NCI-H748 treated with DMSO at 0.1 percent for 48 hours (cell line): ENCODE results near the gene POLR2B.
"Not testable (repeated sequence)": the region's sequence is repeated elsewhere in the genome, so short reads cannot be mapped to it uniquely, and the experiment has no call there.

ENCODE experiments used
- DNase-seq: peaks from one replicate; lab custom pipeline; 2025; lab: John Stamatoyannopoulos, UW

The POLR2B gene

DNA sequence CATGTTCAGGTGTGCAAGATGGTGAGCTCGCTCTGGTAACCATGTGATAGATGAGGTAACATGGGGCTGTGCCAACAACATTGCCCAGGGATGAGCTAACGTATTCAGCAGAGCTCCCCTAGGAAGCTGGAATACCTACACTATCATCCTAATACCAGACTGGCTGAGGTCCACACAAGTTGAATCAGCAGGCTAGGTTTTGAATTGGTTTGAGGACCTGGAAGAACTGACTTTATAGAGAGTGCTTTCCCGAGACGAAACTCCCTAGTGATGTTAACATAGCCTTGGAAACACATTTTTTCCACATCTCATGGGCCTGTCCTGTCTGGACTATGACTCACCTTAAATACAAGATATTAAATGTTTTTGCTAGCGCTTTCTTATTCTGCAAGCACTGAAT lies 74.8 kb downstream of the POLR2B start:
- DNase-seq = no peak

DNA sequence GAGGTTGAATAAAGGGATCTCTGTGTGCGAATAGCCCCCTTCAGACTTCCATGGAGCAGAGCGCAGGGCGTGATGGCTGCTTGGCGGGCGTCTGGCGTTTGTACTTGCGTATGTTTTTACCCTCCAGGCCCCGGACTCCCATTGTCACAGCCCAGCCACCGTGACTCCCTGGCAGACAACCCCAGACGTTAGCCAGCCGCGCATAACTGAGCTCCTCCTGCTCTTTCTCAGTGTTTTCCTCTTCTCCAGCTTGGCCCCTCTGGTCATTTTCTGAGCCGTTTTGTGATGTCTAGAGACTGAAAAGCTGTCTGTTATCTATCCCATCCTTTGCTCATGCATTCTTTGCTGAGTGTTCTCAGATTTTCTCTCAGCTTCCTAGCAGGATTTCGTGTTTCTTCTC lies 77.2 kb downstream of the POLR2B start:
- no peak for DNase-seq

DNA sequence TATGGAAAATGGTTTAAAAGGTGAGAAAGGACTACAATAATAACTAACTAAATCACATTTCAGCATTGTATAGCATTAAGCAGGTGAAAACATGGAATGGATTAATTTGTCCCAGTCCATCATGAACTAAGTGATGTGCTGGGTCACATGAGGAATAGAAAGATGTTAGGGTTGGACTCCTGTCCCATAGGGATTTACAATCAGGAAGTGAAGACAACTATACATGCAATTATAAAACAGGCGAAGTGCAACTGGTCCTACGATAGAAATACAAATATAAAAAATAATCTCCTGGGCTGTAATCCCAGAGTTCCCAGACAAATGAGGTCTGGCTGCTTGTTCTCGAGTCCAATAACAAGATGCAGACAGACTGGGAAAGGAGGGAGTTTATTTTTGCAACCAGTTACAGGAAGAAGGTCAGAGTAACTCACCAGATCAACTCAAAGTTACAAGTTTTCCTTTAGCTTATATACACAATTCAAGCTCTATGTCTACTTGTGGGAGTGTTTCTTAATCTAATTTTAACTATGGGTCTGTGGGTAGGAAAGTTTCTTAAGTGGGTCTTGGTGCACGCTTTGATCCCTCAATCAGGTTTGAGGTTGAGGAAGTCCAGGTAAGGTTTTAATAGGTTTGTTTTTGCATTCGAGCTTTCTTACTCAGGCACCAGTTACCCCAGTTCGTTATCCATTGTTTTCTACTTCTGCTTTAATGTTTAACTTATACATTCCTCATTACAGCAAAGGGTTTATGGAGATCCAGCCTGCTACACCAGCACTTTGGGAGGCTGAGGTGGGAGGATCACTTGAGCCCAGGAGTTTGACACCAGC lies 81.4 kb downstream of the POLR2B start:
- no peak for DNase-seq

DNA sequence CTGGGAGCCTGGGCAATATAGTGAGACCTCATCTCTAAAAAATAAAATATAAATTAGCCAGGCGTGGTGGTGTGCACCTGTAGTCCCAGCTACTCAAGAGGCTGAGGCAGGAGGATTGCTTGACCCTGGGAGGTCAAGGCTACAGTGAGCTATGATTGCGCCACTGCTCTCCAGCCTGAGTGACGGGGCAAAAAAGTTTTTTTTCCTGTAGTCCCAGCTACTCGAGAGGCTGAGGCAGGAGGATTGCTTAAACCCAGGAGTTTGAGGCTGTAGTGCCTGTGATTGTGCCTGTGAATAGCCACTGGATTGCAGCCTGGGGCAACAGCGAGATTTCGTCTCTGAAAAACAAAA lies 82.0 kb downstream of the POLR2B start:
- not testable (repeated sequence) for DNase-seq

DNA sequence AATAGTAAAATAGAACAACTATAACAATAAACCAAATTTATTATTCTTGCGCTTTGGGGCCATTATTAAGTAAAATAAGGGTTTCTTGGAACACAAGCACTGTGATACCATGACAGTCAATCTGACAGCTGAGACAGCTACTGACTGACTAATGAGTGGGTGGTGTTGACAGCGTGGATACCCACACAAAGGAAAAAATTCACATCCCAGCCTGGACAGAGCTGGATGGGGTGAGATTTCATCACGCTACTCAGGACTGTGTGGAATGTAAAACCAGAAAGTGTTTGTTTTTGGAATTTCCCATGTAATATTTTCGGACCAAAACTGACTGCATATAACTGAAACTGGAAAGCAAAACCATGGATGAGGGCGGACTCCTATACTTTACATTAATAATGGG lies 82.7 kb downstream of the POLR2B start:
- no peak for DNase-seq

DNA sequence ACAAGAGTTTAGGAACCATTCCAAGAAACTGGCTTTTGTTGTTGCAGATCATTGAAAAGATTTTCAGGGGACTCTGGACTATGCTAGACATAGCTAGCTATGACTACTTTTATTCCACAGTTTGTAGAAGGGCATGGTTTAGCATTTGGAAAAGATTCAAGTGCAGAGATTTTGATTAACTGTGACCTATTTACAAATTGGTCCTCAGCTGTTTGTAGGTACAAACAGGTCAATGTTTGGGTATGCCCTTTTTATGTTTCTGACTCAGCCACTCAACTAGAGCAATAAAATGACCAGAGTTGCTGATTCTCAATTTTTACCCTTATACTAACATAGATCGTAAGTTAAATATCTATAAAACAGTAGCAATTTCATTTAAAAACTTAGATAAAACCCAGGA lies 84.8 kb downstream of the POLR2B start:
- no peak for DNase-seq

DNA sequence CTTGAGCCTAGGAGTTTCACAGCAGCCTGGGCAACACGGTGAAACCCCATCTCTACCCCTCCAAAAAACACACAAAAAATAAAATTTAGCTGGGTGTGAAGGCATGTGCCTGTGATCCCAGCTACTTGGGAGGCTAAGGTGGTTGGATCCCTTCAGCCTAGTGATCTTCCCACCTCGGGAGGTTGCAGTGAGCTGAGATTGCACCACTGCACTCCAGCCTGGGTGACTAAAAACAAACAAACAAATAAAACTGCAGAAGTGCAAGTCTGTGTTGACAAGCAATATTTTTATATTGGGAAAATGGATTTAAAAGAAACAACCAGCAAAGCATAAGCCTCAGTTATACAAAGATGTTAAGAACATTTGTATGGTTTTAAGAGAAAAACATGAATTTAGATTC lies 85.4 kb downstream of the POLR2B start:
- DNase-seq = no peak

DNA sequence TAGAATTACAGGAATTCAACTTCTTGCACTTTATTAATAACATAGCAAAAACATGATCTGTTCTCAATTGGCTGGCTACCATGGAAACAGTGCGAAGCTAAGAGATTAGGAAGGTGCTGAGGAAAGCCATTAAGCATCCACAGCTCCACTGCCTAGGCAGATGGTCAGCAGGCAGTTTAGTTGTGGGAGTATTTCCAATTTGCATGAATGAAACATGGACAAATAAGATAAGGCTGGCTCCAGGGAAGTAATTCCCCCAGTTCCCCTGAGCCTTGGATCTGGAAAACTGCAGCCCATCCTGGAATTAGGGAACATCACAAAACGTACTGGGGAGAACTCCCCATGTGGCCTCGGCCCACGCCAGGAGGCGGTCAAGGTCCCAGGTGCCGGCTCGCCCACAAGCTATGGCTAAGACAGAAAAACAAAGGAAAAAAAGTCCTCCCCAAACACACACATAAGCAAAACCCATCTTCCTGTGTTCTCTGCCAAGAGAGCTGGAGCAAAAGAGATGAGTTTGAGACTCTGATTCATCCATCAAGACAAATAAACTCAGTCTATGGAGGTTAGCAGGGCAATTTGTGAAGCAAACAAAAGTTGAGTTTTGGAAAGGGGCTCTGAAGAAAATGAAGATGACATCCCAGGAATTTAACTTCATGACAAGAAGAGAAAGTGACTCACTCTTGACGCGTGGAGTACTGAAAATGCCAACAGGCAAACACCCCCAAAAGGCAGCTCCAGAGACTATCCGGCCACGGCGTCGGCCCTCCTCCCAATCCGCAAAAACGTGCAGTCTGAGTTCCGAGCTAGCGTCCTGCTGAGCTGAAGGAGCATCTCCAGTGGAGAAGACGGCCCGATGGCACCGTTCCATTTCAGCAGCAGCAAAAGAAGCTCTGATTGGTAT lies 86.4 kb downstream of the POLR2B start:
- DNase-seq = no peak

DNA sequence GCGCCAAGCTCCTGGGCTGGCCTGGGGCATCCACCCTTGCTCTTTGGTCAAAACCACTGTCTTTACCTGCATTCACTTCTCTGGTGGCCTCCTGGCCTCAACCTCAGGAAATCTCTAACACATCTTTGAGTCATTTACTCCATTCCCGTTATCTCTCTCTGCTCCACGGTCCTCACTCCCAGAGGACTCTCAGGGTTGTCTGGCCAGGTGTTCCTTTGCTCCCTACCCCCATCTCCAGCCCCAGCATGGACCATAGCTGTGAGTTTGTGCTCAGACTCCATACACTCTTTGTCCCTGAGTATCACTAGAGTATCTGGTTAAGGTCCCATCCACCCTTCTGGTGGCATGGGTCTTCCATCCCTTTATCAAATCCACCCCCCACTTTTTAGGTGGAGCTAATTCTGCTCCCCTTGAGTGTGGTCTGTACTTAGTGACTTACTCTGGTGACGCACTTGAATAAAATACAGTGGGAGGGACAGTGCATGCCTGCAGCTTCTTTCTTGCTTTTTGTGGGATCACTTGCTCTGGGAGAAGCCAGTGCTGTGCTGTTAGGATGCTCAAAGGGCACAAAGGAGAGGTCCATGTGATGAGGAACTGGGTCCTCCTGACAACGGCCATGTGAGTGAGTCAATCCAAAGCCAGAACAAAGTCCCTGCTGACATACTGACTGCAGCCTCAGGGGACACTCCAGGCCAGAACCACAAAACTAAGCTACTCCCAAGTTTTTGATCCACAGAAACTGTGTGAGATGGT lies 87.2 kb downstream of the POLR2B start:
- DNase-seq = no peak

DNA sequence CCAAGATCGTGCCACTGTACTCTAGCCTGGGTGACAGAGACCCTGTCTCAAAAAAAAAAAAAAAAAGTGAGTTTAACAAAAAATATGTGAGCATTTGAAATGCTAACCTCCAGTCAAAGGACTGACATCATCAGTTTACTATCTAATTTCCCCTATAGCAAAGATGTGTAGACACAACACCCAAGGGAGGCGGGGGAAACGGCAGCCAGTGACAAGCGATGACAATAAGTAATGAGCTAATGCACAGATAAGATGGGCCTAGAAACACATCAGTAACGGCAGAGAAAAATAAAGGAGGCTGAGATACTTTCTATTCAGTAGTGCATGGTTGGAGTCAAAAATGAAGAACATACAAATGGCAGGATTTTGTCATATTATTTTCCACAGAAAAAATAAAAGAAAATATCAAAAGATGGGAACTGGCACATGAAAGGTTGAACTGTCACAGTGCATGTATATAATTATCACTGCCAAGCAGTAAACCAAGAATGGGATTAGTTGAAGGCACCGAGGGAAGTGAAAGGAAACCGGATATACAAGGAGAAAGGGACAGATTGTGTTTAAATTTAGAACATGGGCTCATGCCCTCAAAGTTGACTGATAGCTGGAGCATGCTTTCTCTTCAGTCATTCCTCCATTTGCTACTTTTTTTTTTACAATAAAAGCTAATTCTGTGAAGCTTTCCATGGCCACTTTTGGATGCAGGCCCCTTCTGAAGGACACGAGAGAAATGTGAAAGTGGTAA lies 89.7 kb downstream of the POLR2B start:
- no peak for DNase-seq

DNA sequence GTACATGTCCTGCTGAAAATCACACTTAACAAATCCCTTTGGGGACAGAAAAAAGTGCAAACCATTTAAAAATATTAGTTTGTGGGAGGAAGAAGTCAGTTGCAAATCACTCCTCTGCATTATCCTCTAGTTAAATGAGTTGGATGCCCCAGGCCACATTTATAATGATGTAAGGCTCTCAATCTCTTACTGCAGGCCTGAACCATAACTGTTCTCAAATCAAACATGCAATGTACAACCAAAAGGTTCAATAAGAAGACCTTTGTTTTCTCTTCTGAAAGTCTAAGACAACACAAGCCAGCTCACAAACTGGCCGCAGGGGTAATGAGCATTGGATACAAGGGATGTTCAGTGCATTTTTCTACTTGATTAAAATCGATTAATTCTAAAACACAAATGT lies 91.8 kb downstream of the POLR2B start:
- DNase-seq = no peak

DNA sequence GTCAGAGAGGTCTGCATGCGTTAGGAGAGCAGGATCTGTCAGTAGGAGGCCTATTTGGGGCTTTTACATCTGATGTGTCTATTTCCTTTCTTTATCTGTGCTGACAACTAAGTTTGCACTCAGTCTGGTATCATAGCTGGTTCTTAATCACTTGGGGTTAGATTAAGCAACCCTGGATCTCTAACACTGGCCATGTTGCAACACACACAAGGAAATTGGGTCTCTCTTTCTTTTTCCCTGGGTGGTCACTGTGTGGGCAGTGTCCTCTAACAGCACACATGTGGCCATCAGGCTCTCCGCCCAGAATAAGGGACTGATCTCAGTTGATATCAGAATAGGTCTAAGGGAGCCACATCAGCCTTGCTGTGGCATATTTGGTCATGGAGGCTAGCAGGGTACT lies 92.6 kb downstream of the POLR2B start:
- DNase-seq = no peak

DNA sequence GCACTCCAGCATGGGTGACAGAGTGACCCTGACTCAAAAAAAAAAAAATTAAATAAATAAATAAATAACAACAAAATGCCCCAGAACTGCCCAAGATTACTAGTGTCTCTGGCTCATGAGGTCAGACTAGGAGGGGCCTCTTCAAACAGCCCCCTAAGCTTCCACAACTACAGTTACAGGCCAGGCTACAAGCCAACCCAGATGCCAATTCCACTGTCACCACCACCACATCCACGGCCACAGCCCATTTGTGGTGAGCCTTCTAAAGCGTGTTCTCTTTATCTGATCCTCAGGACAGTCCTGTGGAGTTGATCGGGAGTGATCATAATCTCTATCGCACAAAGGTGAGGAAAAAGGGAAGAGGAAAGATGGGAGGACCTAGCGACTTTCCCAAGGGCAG lies 94.9 kb downstream of the POLR2B start:
- DNase-seq = no peak

DNA sequence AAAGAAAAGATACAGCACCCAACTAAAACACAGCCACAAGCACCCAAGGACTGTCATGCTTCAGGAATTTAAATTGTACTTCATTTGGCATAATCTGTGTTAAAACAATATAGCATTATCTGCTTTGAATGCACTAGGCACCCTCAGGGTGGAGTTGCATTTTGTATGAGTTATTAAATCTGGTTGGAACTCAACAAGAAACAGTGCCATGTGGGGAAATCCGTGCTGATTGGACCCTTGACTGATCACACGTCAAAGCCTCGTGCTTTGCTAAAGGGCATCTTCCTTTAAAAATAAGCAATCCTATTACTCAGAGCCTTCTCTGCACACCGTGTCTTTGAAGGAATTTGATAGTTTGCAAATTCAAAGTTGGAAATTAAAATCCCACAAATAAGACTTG lies 96.0 kb downstream of the POLR2B start:
- no peak for DNase-seq

DNA sequence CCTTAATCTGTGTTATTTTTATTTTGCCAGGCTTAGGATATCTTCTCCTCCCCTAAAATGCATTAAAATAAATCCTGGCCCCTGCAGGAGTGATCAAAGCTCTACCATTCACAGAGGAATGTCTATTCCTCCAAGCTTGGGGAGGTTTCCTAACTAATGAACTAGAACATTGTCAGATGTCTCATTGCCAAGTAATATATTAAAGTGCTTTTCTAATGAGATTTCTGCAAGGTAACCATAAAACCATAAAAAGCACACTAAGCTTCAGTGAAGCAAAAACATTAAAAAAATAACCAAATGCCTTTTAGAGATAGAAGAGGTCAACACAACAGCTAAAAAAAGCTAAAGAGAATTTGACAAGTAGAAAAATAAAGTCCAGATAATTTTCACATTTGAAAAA lies 96.7 kb downstream of the POLR2B start:
- no peak for DNase-seq

DNA sequence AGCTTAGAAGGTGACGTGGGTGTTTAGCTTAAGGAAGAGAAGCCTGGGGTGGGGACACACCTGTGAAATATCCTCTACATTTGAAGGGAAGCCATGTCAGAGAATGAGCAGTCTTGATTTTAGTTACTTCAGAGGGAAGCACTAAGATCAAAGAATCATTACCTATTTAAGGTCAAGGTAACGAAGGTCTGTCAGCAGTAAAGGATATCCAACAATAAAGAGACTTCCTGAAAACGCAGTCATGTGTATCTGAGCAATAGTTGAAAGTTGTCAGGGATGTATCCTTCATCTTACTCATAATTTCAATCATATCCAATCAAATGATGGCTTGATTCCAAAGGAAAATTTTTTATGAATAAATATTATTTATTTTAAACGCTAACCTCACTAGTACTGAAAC lies 98.0 kb downstream of the POLR2B start:
- no peak for DNase-seq

DNA sequence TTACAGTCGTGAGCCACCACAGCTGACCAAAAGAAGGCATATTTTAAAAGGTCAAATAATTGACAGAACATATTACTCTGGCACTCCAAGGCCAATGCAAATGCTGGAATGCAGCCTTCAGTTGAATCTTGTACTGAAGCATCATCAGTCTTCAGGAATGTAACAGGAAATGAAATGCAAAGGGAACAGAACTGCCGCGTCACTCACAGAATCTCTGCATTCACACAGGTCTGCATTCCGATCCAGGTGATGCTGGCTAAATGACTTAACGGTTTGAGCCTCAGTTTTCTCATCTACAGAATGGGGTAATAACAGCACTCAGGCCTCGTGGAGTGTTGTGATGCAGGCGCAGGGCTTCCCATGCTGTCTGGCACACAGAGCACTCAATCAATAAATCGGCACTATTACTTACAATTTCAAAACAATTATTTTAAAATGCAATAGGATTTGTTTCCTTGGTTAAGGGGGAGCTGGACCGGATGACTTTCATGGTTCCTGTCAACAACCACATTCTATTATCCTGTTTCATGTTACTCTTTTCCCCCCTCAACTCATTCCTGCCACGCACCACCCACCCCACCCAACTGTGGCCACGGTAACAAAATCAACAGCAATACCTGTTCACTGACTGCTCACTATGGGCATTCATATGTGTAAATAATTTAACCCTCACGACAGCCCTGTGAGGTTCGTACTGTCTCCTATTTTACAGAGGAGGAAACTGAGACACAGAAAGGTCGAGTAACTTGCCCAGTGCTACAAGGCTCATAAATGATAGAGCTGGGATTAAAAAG lies 99.1 kb downstream of the POLR2B start:
- DNase-seq = no peak

DNA sequence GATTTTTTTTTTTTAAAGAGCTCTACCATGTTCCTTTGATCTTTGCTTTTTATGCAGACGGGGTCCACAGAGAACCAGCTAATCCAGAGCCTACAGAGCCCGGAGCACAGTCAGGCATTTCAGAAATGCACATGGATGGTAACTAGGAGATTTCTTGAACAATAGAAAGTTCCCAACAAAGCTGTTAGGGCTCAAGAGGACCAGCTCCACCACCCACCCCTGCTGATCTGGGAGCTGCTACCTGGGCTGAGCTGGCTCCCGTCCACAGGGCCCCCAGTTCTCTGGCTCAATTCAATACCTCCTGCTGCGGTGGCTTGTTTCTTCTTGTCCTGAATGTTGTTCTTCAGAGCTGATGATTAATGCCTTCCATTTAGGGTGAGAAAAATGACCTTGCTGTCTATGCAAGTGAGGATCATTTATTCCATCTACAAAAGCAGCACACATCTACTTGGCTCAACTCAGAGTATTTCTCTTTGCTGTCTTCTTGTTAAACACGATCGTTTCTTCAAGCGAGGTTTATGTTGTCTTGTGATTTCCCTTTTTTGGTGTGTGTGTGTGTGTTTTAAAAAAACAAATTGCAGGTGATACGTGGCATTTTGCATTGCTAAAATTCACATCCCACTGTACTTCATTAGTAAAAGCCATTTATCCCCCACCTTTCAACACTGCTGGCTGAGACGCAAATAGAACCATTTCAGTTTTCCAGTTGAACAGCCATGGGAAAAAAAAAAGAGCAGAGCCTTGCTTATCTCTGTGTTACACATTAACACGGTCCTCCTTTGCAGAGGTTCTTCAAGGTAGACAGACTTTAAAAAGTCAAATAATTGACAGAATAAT lies 100.2 kb downstream of the POLR2B start:
- DNase-seq = no peak
